COR-L47 (cell line): ENCODE data around the gene AKR1C2.
"Not testable (repeated sequence)": the region's sequence is repeated elsewhere in the genome, so short reads cannot be mapped to it uniquely, and the experiment has no call there.

Experiments used
- DNase-seq: peaks from one replicate; lab custom pipeline; 2025; lab: John Stamatoyannopoulos, UW

Gene AKR1C2

DNA sequence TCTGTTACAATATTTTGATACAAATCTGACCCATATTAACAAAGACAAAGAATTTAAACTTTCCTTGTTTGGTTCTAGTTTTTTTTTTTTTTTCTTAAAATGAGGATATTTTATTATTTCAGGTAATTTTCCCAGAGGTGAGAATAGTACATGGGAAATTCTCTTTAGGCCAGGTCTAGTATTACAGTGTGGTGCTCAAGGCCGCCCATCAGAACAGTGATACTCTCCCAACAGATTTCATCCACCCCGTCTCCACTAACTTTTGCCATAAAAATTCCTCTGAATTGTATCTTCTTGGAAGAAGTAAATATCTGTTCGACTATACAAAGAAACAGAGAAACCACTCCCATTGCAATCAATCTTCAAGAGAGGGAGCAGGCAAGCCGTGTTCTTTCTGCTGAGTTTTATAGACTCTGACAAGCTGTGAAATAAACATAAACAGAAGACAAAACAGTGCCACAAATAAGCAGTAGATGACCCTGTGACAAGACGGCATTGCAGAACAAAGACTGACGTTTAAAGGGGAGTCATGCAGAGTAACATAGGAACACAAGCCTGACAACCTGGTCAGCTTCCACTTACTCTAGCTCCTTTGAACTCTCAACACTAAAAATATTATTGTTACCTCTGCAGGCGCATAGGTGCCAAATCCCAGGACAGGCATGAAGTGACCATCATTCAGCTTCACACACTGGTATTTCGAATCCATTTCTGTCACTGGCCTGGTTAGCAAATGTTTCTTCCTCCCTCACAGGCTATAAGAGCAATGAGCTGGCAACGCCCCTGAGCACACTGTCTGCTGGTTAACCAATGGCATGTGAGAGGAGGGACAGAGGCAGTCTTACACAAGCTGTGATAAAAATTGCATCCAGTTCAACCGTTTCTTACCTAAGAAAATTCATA, at the start of gene AKR1C2:
TSS of gene AKR1C2 (minus strand) at position 731 of the 903 bp plus-strand sequence. CDS start at position 709, 22 bp downstream.
- not testable (repeated sequence) for DNase-seq

DNA sequence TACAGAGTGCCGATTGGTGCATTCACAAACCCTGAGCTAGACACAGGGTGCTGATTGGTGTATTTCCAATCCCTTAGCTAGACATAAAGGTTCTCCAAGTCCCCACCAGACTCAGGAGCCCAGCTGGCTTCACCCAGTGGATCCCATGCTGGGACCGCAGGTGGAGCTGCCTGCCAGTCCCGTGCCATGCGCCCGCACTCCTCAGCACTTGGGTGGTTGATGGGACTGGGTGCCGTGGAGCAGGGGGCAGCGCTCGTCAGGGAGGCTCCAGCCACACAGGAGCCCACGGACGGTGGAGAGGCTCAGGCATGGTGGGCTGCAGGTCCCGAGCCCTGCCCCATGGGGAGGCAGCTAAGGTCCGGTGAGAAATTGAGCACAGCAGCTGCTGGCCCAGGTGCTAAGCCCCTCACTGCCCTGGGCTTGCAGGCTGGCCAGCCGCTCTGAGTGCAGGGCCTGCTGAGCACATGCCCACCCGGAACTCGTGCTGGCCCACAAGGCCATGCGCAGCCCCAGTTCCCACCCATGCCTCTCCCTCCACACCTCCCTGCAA, 49.4 kb upstream of the AKR1C2 start:
- not testable (repeated sequence) for DNase-seq

DNA sequence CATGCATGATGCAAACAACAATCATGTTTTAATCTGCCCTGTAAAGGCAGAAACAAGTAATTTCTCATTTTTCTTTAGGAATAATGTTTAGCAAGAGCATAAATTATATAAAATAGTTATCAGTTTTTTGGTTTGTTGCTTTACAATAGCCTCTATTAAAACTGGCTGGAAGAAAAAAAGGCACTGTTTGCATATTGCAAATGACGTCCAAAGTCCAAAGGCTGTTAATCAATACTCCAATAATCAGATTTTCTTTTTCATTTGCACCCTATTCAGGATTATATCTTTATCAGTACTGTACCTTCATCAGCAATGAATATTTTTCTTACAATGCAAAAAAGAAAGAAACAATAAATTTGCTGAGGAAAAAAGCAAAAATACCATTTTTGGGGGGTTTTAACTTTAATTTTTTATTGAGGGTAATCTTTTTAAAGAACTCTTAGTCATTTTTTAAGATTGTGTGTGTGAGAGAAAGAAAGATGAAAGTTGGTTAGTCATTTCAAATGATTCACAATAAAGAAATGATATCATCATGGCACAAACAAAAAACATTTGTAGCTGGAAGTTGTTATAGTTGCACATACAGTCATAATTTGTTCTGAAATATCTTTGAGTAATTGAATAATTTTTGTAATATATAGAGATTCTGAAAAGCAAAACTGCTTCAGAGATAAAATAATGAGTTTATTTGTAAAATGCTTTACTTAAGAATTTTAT, 44.4 kb upstream of the AKR1C2 start:
- no peak for DNase-seq

DNA sequence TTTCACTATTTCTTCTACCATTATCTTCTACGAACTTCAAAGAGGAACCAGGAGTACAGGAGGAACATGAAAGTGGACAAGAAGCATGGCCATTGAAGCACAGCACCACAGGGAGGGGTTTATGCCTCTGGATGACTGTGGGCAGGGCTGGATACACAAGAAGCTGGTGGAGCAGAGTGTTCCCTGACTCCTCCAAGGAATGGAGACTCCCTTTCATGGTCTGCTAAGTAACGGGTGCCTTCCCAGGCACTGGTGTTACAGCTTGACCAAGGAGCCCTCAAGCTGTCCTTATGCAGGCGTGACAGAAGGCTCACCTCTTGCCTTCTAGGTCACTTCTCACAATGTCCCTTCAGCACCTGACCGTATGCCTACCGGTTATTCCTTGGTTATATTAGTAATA, 43.4 kb upstream of the AKR1C2 start:
- DNase-seq = not testable (repeated sequence)

DNA sequence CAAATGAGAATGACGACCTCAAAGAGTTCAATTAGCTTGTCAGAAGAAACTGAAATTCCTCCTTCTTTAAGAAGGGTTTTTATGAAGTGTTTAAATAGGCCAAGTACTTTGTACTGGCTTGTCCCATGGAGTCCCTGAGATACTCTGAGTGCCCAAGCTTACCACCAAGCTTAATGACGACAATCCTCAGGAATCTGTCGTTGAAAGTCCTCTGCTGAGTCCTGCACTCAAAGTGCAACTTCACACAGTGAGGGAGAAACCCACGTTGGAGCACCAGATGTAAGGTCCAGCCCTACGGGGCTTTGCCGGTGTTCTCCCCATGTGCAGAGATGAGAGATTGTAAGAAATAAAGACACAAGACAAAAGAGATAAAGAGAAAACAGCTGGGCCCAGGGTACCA, 42.8 kb upstream of the AKR1C2 start:
- no peak for DNase-seq

DNA sequence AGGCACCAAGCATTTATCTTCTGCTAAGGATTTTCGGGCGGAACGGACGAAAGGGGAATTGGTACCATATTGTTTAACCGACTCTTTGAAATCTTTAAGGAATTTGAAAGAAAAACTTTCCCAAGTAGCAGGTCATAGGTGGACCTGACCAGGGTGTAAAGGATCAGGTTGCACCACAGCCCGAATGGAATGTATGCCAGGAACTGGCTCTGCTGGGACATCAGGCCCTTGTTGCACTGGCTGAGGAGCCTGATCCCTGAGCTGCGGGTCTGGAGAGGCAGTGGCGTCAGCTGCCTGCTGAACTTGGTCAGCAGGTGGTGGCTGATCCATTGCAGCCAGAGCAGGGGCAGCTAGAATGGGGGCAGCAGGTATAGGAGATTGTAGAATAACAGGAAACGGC, 41.4 kb upstream of the AKR1C2 start:
- DNase-seq = no peak

DNA sequence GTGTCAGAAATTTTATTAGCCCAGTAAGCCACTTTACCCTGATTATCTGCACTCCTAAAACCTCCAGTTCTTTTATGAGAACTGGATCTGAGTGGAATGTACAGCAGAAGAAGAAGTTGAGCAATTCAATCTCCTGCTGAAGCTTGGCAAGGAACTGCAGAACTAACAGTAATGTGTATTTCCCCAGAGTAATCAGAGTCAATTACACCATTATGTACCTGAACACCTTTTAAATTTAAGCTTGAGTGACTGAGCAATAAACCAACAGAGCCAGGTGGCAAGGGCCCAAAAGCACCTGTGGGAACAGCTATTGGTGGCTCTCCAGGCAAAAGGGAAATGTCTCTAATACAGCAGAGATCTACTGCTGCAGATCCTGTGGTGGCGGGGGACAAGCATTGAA, 40.1 kb upstream of the AKR1C2 start:
- DNase-seq = peak; percentile 62

DNA sequence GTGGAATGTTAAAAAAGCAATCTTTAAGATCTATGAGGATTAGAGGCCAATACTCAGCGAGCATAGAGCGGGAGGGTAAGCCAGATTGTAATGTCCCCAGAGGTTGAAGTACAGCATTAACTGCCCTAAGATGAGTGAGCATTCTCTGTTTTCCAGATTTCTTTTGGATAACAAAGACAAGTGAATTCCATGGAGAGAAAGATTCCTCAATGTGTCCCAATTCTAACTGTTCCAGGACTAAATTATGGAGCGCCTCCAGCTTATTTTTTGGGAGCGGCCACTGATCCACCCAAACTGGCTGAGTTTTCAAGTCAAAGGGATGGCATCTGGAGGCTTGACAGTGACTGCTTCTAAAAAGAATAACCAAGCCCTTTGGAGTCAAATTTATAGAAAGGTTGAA, 39.3 kb upstream of the AKR1C2 start:
- no peak for DNase-seq

DNA sequence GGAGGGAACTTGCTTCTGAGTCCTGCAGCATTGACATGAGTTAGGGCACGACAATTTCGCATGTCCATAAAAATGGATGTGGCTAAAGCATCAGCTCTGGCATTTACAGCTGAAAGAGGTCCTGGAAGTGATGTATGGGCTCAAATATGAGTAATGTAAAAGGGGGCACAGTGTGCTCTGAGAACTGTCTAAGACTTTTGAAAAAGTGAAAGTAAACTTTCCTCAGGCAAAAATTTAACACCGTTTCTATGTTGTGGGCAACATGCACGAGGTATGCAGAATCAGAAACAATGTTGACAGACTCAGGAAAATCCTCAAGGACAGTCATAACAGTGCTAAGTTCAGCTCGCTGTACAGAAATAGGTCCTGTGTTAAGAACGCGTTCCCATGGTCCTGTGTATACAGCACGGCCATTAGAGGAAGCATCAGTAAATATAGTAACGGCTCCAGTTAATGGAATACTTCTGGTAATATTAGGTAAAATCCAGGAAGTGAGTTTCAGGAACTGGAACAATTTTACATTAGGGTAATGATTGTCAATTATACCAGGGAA, 37.9 kb upstream of the AKR1C2 start:
- DNase-seq = no peak

DNA sequence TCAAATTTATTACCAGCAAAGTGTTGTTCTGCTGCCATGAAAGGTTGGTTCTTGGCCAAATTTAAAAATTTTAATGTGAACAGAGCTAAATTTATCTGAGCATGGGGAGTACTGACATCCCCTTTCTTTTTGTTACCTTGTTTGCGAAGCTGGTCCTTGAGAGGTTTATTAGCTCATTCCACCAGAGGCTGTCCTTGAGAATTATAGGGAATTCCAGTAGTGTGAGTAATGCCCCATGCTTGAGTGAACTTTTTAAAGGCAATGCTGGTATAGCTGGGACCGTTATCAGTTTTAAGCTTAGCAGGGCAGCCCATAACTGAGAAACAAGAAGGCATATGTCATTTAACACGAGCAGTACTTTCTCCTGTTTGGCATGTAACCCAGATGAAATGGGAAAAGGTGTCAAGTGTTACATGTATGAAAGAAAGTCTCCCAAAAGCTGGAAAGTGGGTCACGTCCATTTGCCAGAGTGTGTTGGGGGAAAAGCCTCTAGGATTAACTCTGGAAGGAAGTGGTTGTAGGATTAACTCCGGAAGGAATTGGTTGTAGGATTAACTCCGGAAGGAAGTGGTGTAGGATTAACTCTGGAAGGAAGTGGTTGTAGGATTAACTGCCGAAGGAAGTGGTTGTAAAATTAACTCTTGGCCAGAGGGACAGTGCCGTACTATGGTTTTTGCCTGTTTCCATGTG, 37.3 kb upstream of the AKR1C2 start:
- DNase-seq = no peak

DNA sequence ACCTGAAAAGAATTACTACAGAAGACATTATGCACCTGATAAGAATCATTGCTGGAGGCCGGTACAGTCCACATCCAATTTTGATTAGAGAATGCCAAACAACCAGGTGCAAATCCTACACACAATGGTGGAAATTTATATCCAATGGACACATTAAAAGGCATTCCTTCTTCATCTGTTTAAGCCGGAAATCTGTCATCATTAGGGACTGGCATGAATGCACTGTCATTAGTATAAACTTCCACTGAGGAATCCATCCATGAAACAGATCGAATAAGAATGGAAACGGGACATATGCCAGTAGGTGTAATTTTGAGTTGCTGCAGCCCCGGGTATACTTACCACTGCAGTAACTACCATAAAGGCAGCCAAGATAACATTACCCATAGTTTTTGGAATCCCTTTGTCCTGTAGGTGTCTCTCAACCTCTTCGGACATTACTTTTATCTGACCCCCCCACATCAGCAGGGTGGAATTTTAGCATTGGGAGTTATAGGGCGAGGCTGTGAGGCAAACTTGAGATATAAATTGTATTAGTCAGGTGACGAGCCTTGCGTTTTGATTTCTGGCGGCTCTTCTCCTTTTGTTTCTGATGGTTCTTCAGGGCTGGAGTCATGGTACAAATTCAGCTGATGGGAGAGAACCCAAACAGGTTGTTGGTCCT, 36.5 kb upstream of the AKR1C2 start:
- DNase-seq = no peak

DNA sequence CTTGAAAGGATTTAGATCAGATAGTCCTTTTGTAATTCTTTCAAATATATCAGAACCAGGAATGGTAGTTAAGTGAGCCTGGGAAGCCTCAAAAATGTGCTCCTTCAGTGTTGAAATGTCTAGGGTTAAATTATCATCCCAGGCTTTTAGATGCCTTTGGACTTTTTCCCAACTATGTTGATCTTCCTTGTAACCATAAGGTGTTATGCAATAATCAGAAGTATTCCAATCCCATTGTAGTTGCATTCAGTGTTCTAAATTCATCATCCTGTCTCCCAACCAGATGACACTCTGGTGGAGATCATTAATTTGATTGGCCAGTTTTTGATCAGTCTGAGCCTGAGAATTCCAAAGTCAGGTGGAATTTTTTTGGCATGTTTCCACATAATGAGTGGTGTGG, 35.1 kb upstream of the AKR1C2 start:
- DNase-seq = no peak

DNA sequence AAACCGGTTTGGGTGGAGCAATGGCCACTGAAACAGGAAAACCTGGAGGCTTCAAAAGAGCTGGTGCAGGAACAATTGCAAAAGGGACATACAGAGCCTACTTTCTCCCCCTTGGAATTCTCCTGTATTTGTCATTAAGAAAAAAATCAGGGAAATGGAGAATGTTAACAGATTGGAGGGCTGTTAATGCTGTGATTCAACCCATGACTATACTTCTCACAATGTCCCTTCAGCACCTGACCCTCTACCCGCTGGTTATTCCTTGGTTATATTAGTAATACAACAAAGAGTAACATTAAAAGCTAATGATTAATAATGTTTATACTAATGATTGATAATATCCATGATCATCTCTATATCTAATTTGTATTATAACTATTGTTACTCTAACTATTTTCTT, 34.4 kb upstream of the AKR1C2 start:
- DNase-seq = no peak

DNA sequence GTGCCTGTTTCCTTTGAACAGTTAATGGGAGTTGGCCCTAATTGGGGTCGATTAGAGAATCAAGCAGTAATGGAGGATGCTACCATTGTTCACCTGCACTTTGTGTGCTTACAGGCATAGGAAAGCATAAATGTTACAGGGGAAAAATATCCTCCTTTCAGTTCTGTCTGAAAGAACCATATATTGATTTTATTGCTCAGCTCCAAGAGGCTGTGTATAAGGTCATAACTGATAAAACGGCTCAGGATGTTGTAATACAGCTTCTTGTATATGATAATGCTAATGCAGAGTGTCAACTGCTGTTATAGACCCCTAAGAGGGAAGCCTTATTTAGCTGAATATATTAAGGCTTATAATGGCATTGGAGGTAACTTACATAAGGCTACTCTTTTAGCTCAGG, 32.9 kb upstream of the AKR1C2 start:
- DNase-seq = no peak

DNA sequence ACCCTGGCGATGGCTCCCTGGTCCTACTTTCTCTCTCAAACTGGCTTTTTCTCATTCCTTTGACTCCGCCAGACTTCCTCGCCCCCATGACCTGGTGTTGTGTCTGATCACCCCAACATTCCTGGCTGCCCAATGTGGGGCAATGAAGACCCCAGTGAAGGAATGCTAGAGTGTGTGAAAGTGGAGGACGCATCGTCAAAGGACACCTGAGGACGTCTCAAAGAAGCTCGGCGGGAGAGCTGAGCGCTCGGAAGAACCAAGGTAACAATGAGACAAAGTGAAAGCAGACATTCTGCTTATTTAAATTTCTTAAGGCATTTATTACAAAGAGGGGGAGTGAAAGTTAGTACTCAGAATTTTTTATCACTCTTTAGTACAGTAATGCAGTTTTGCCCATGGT, 31.7 kb upstream of the AKR1C2 start:
- DNase-seq = no peak

DNA sequence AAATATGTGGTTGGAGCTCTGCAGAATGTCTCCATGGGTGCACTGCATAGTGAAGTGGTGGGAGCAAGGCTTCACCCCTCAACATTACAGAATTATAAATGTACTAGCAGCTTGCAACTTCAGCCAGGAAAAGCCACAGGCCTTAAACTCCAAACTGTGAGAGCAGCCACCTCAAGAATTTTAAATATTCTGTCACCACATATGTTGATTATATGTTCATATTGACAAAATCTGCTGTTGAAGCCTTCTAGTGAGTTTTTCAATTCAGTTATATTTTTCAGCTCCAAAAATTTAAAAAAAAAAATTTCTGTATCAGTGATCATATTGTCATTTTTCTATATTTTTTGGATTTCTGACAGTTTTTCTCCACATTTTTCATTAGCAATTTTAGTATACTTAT, 30.9 kb upstream of the AKR1C2 start:
- DNase-seq = no peak

DNA sequence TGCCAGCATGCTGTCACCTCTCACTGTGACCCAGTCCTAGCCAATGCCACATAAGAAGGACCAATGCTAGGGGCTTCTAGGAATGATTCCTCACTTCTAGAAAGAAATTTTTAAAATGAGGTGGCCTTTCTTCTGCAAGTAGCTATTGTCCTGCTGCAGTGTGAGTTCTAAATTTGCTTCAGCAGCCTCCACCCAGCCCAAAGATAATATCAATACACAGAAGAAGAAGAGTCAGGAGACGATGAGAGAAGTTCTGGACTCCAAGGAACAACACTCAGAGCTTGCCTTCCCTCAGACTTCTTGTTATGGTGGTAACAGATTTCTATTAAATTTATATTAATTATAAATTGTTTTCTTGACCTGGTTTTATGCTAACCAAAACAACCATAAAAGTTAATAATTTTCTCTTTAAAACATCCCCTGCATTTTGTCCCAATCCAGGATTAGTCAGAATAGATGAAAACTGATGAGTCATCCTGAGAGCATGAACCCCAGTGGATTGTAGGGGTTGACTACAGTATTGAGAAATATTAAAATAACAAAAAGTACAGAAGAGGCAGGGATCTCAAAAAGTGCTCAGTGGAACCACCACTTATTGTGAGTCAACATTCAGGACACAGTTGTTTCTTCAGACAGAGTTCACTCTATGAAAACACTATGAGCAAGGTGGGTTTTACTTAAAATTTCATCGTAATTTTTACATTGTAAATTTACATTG, 29.6 kb upstream of the AKR1C2 start:
- DNase-seq = no peak

DNA sequence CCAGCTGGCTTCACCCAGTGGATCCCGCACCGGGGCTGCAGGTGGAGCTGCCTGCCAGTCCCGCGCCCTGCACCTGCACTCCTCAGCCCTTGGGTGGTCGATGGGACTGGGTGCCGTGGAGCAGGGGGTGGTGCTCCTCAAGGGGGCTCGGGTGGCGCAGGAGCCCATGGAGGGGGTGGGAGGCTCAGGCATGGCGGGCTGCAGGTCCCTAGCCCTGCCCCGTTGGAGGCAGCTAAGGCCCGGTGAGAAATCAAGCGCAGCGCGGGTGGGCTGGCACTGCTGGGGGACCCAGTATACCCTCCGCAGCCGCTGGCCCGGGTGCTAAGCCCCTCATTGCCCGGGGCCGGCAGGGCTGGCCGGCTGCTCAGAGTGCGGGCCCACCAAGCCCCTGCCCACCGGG, 28.8 kb upstream of the AKR1C2 start:
- not testable (repeated sequence) for DNase-seq

DNA sequence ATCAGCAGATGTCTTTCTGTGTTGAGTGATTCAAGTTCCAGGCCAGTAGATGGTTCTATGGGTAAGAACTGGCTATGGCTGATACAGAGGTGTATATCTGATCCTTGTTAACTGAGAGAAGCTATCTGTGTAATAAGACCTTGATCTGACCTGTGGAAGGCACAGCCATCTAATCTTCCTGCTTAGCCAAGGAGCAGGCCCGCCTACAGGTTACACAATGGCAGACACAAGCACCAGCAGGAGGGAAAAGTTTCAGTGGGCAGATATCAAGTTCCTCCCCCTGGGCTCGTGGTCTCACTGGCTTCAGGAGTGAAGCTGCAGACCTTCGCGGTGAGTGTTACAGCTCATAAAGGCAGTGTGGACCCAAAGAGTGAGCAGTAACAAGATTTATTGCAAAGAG, 27.9 kb upstream of the AKR1C2 start:
- not testable (repeated sequence) for DNase-seq

DNA sequence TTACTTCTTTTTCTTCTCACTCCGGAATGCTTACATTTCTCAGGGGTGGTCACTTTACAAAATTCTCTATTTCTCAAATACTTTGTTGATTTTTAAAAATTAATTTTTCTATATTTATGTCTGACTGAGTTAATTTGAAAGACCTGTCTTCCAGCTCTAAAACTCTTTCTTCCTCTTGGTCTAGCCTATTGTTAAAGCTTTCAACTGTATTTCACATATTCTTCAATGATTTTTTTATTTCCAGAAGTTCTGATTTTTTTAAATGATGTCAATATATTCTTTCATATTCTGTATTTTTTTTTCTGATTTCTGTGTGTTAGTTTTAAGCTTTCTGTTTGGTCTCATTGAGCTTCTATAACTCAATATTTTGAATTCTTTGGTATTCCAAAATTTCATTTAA, 27.3 kb upstream of the AKR1C2 start:
- DNase-seq = no peak

DNA sequence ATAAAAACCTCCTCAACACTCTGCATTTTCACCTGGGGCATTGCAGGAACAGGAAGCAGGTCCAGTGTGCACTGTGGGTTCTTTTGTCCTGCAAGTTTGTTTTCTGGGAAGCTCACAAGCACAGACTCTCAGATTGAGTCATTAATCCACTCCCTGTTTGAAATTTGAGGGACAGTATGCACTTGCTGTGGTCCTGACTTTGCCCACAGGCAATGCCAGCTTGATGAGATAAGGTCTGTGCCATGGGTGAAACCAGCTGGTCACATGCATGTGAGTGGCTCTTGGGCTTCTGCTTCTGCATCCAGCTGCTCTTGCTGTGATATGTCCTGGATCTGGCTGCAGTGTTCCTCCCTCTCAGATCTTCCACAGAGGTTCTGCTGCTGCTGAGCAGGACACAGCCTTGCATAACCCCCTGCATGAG, 21.8 kb upstream of the AKR1C2 start:
- not testable (repeated sequence) for DNase-seq
